ENCODE measurements around the gene FXYD6. TPM values are rescaled to one million over a fixed set of nuclear protein-coding genes. Genes with fewer than 3 reads are reported as not detected.

FXYD6 gene
- total and polyA plus RNA-seq, 9 of the 15 experiments (the other 6 are each of a cell fraction or from before 2014, with no cell fraction given) = 0.07 to 0.35 TPM; not detected in 7

GRCh38 chr11:117909611-117910382 is 33.3 kb upstream of the FXYD6 start (continued):
- TF ChIP-seq AFF1 (IDR thresholded peaks at IDR 0.05; ENCODE audit: low read depth in 1 of 2, partially characterized antibody in 2 of 2) = no peak
- 0 out of 2 replicates have a peak, but pooled peaks have one; percentile 38 for TF ChIP-seq FOXM1 (IDR thresholded peaks at IDR 0.05; ENCODE audit: low read depth)
- no peak for TF ChIP-seq FOXM1 (CRISPR knock-in tag; IDR thresholded peaks at IDR 0.05; ENCODE audit: low read depth)
- no peak for TF ChIP-seq KAT8 (IDR thresholded peaks at IDR 0.05; ENCODE audit: low read depth)
- TF ChIP-seq FOXJ2 (tag; IDR thresholded peaks at IDR 0.05) = no peak
- TF ChIP-seq RBM22 (IDR thresholded peaks at IDR 0.05; ENCODE audit: low read depth, low read length, poor library complexity, severe bottlenecking) = no peak
- TF ChIP-seq ZNF384 (IDR thresholded peaks at IDR 0.05; ENCODE audit: low read depth, low read length) = no peak
- TF ChIP-seq, protein P1, sequence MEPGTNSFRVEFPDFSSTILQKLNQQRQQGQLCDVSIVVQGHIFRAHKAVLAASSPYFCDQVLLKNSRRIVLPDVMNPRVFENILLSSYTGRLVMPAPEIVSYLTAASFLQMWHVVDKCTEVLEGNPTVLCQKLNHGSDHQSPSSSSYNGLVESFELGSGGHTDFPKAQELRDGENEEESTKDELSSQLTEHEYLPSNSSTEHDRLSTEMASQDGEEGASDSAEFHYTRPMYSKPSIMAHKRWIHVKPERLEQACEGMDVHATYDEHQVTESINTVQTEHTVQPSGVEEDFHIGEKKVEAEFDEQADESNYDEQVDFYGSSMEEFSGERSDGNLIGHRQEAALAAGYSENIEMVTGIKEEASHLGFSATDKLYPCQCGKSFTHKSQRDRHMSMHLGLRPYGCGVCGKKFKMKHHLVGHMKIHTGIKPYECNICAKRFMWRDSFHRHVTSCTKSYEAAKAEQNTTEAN (CRISPR knock-in tag; IDR thresholded peaks at IDR 0.05) = no peak
- TF ChIP-seq, protein P2, sequence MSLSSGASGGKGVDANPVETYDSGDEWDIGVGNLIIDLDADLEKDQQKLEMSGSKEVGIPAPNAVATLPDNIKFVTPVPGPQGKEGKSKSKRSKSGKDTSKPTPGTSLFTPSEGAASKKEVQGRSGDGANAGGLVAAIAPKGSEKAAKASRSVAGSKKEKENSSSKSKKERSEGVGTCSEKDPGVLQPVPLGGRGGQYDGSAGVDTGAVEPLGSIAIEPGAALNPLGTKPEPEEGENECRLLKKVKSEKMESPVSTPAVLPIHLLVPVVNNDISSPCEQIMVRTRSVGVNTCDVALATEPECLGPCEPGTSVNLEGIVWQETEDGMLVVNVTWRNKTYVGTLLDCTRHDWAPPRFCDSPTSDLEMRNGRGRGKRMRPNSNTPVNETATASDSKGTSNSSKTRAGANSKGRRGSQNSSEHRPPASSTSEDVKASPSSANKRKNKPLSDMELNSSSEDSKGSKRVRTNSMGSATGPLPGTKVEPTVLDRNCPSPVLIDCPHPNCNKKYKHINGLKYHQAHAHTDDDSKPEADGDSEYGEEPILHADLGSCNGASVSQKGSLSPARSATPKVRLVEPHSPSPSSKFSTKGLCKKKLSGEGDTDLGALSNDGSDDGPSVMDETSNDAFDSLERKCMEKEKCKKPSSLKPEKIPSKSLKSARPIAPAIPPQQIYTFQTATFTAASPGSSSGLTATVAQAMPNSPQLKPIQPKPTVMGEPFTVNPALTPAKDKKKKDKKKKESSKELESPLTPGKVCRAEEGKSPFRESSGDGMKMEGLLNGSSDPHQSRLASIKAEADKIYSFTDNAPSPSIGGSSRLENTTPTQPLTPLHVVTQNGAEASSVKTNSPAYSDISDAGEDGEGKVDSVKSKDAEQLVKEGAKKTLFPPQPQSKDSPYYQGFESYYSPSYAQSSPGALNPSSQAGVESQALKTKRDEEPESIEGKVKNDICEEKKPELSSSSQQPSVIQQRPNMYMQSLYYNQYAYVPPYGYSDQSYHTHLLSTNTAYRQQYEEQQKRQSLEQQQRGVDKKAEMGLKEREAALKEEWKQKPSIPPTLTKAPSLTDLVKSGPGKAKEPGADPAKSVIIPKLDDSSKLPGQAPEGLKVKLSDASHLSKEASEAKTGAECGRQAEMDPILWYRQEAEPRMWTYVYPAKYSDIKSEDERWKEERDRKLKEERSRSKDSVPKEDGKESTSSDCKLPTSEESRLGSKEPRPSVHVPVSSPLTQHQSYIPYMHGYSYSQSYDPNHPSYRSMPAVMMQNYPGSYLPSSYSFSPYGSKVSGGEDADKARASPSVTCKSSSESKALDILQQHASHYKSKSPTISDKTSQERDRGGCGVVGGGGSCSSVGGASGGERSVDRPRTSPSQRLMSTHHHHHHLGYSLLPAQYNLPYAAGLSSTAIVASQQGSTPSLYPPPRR (CRISPR knock-in tag; IDR thresholded peaks at IDR 0.05; ENCODE audit: borderline replicate concordance) = no peak
- TF ChIP-seq TAL1 (IDR thresholded peaks at IDR 0.05) = peak; percentile 81
- TF ChIP-seq MTA1 (IDR thresholded peaks at IDR 0.05; ENCODE audit: borderline replicate concordance) = 0 out of 2 replicates have a peak, but pooled peaks have one; percentile 29
- no peak for TF ChIP-seq KLF10 (CRISPR knock-in tag; IDR thresholded peaks at IDR 0.05)
- peak; percentile 42; the same call in 1 of the 2 replicates for TF ChIP-seq JUND (IDR thresholded peaks at IDR 0.05; ENCODE audit: borderline replicate concordance, low read depth, low read length)
- no peak; the same call in 2 of the 3 replicates for TF ChIP-seq JUND (tag; IDR thresholded peaks at IDR 0.05; ENCODE audit: borderline replicate concordance, low read depth, low read length)
- peak; percentile 84 for TF ChIP-seq GATA2 (CRISPR knock-in tag; IDR thresholded peaks at IDR 0.05)
- TF ChIP-seq PURB (CRISPR knock-in tag; IDR thresholded peaks at IDR 0.05; ENCODE audit: low read depth) = no peak
- TF ChIP-seq MED1 (CRISPR knock-in tag; IDR thresholded peaks at IDR 0.05; ENCODE audit: borderline replicate concordance) = no peak
- no peak for TF ChIP-seq CHD2 (IDR thresholded peaks at IDR 0.05; ENCODE audit: low read depth, low read length)

Data from K562 (cell line).